Panc1 (cell line): Measurements from ENCODE around the gene OLIG2.

Source experiments
- CTCF ChIP-seq: fragments of 450-650 bp; IDR thresholded peaks from 2 replicates; pipeline ENCODE4 v1.5.1; 2017; ENCODE audit warnings: mild to moderate bottlenecking
- POLR2AphosphoS5 ChIP-seq: IDR thresholded peaks from 2 replicates; pipeline ENCODE4 v1.6.1; 2012; ENCODE audit warnings: mild to moderate bottlenecking, low read depth, low read length, moderate library complexity
- REST ChIP-seq, 2 experiments: IDR thresholded peaks; 2 replicates each; pipeline ENCODE4 v1.6.1; 2011 to 2012; ENCODE audit warnings: low read depth in 2 of 2, control low read depth in 1 of 2, low read length in 1 of 2, mild to moderate bottlenecking in 1 of 2, moderate library complexity in 1 of 2; ENCODE audit not compliant: insufficient read depth in 1 of 2
- SIN3A ChIP-seq: IDR thresholded peaks from 2 replicates; pipeline ENCODE4 v1.6.1; 2012; ENCODE audit warnings: low read depth, mild to moderate bottlenecking, low read length, moderate library complexity, borderline replicate concordance; ENCODE audit not compliant: insufficient read depth
- TCF7L2 ChIP-seq: IDR thresholded peaks from 2 replicates; pipeline ENCODE4 v1.6.1; 2011; ENCODE audit warnings: mild to moderate bottlenecking, low read depth, low read length, inconsistent platforms

GRCh38 chr21:33071770-33072306 lies 46.1 kb downstream of the OLIG2 start:
- TF ChIP-seq CTCF (no peak), POLR2AphosphoS5 (no peak), REST (IDR thresholded peaks at IDR 0.05; ENCODE audit: insufficient read depth in 1 of 2, low read depth in 2 of 2, low read length in 1 of 2) (no peak), SIN3A (no peak), TCF7L2 (no peak)
